ENCODE data around the gene MT1G. TPM values are rescaled to one million over a fixed set of nuclear protein-coding genes. Genes with fewer than 3 reads are reported as not detected.

MT1G gene
- total RNA-seq, 3 donors from 2014 or later (not counting 1 experiment from before 2014, with no cell fraction given): 0.80 to 1.5 TPM; not detected in 1

- Histone ChIP-seq H3K4me1 (ENCODE audit: control insufficient read depth, insufficient read depth, low read length) (peaks cover 17% of the 10 kb centered on the region), H3K9me3 (ENCODE audit: control insufficient read depth, insufficient read depth, low read length) (no peaks in the 10 kb centered on the region), H3K4me3 (ENCODE audit: low read length) (no peak overlapping the region), H3K27ac (ENCODE audit: low read length) (no peak overlapping the region), H3K36me3 (ENCODE audit: control insufficient read depth, insufficient read depth, low read length) (no peaks in the 10 kb centered on the region), H3K27me3 (ENCODE audit: control insufficient read depth, insufficient read depth, low read length) (peaks cover 37% of the 10 kb centered on the region)
- Mint-ChIP-seq H3K4me1 (peaks cover 5 to 15% of the 10 kb centered on the region in 2 donors), H3K9me3 (no peaks in the 10 kb centered on the region), H3K4me3 (no peak overlapping the region), H3K27ac (no peak overlapping the region), H3K36me3 (no peaks in the 10 kb centered on the region), H3K27me3 (ENCODE audit: low read depth in 2 of 2) (peaks cover 53 to 55% of the 10 kb centered on the region in 2 donors)
- intact Hi-C loops (cut with micrococcal nuclease): no loop called here
- WGBS (ENCODE audit: insufficient coverage): 91% methylated on average over 10 of the region's 10 CpGs
- no peak for TF ChIP-seq CTCF (IDR thresholded peaks at IDR 0.05)
- DNase-seq: no peak
- no peak for ATAC-seq
These were observed 36.7 kb downstream of the MT1G start for GRCh38 chr16:56631197-56631596.

GRCh38 chr16:56630134-56630533, 37.7 kb downstream of the MT1G start:
- 71% methylated on average over 3 of the region's 3 CpGs for WGBS (ENCODE audit: insufficient coverage)
- Histone ChIP-seq H3K9me3 (ENCODE audit: control insufficient read depth, insufficient read depth, low read length) (no peaks in the 10 kb centered on the region), H3K27me3 (ENCODE audit: control insufficient read depth, insufficient read depth, low read length) (peaks cover 35% of the 10 kb centered on the region), H3K4me3 (ENCODE audit: low read length) (no peak overlapping the region), H3K36me3 (ENCODE audit: control insufficient read depth, insufficient read depth, low read length) (no peaks in the 10 kb centered on the region), H3K27ac (ENCODE audit: low read length) (no peak overlapping the region), H3K4me1 (ENCODE audit: control insufficient read depth, insufficient read depth, low read length) (peaks cover 21% of the 10 kb centered on the region)
- Mint-ChIP-seq H3K4me3 (no peak overlapping the region), H3K27ac (no peak overlapping the region), H3K36me3 (no peaks in the 10 kb centered on the region), H3K9me3 (no peaks in the 10 kb centered on the region), H3K4me1 (peaks cover 7 to 21% of the 10 kb centered on the region in 2 donors), H3K27me3 (ENCODE audit: low read depth in 2 of 2) (peaks cover 57 to 60% of the 10 kb centered on the region in 2 donors)
- no peak for TF ChIP-seq CTCF (IDR thresholded peaks at IDR 0.05)
- intact Hi-C loops (cut with micrococcal nuclease): no loop called here
- DNase-seq (peak in 1 of 2 donors; percentile 19), ATAC-seq (no peak)

- H3K9me3 ChIP-seq (ENCODE audit: control insufficient read depth, insufficient read depth, low read length): no peaks in the 10 kb centered on the region
- H3K36me3 Mint-ChIP-seq: no peaks in the 10 kb centered on the region
- intact Hi-C loops (cut with micrococcal nuclease): no loop called here
- no peak overlapping the region for H3K27ac Mint-ChIP-seq
- no peaks in the 10 kb centered on the region for H3K36me3 ChIP-seq (ENCODE audit: control insufficient read depth, insufficient read depth, low read length)
- peaks cover 34% of the 10 kb centered on the region for H3K27me3 ChIP-seq (ENCODE audit: control insufficient read depth, insufficient read depth, low read length)
- 89% methylated on average over 3 of the region's 3 CpGs for WGBS (ENCODE audit: insufficient coverage)
- no peak overlapping the region for H3K4me3 Mint-ChIP-seq
- peaks cover 23% of the 10 kb centered on the region for H3K4me1 ChIP-seq (ENCODE audit: control insufficient read depth, insufficient read depth, low read length)
- DNase-seq (no peak), ATAC-seq (no peak)
- H3K4me1 Mint-ChIP-seq: peaks cover 12 to 22% of the 10 kb centered on the region in 2 donors
- H3K4me3 ChIP-seq (ENCODE audit: low read length): no peak overlapping the region
- H3K27ac ChIP-seq (ENCODE audit: low read length): no peak overlapping the region
- no peaks in the 10 kb centered on the region for H3K9me3 Mint-ChIP-seq
- peaks cover 57 to 60% of the 10 kb centered on the region in 2 donors for H3K27me3 Mint-ChIP-seq (ENCODE audit: low read depth in 2 of 2)
- no peak for TF ChIP-seq CTCF (IDR thresholded peaks at IDR 0.05)
These were observed 38.3 kb downstream of the MT1G start for GRCh38 chr16:56629531-56629930.
